HEK293 (cell line): ENCODE results near the gene DMD.

Experiments used
- CTCF ChIA-PET: fragments of 350-600 bp; formaldehyde crosslinking; extraction: SDS; loops from one replicate; lab custom pipeline; 2021; ENCODE audit warnings: antibody characterized with exemption; lab: Yijun Ruan, JAX
- POLR2A ChIA-PET: fragments of 300-600 bp; formaldehyde crosslinking; extraction: SDS; loops from one replicate; lab custom pipeline; 2020; ENCODE audit warnings: antibody characterized with exemption, inconsistent platforms; lab: Yijun Ruan, JAX
- H3K27ac ChIP-seq: fragments of 200-500 bp; sonication (Bioruptor generic); 2 replicates; pipeline ENCODE4 v1.5.1; 2014; ENCODE audit warnings: low read depth, low read length, control low read depth, inconsistent platforms; ENCODE audit errors: extremely low read depth
- H3K36me3 ChIP-seq, 2 experiments: fragments of 200-500 bp in 1 of 2; sonication (Bioruptor generic) in 1 of 2; 1 replicate in 1 of 2; 2 replicates in 1 of 2; pipeline ENCODE4 v1.5.1; 2014 to 2017; ENCODE audit warnings: inconsistent platforms in 2 of 2, low read length in 2 of 2; ENCODE audit not compliant: control insufficient read depth in 2 of 2, insufficient read depth in 1 of 2
- H3K4me1 ChIP-seq: fragments of 200-500 bp; sonication (Bioruptor generic); 2 replicates; pipeline ENCODE4 v1.5.1; 2014; ENCODE audit warnings: mild to moderate bottlenecking, low read length, inconsistent platforms; ENCODE audit not compliant: control insufficient read depth, insufficient read depth
- H3K4me3 ChIP-seq: 2 replicates; pipeline ENCODE4 v1.5.1; 2011; ENCODE audit warnings: low read depth, mild to moderate bottlenecking, control low read depth, low read length, moderate library complexity
- H3K9me3 ChIP-seq: fragments of 200-500 bp; sonication (Bioruptor generic); 2 replicates; pipeline ENCODE4 v1.5.1; 2014; ENCODE audit warnings: low read depth, low read length, inconsistent platforms; ENCODE audit not compliant: control insufficient read depth, insufficient read depth
- HOXA7 ChIP-seq: sonication (generic); formaldehyde crosslinking; IDR thresholded peaks from 2 replicates; pipeline ENCODE4 v1.8.1; 2022; ENCODE audit warnings: missing genetic modification reagents, borderline replicate concordance
- HOXD13 ChIP-seq: sonication (generic); formaldehyde crosslinking; IDR thresholded peaks from 2 replicates; pipeline ENCODE4 v1.8.0; 2022; ENCODE audit warnings: missing genetic modification reagents, borderline replicate concordance
- KLF16 ChIP-seq: fragments of 450-650 bp; formaldehyde crosslinking; IDR thresholded peaks from 2 replicates; pipeline ENCODE4 v1.5.1; 2017; ENCODE audit warnings: missing biosample characterization, missing genetic modification characterization
- KLF17 ChIP-seq: fragments of 450-650 bp; formaldehyde crosslinking; IDR thresholded peaks from 2 replicates; pipeline ENCODE4 v1.5.1; 2016; ENCODE audit warnings: missing biosample characterization, missing genetic modification characterization
- PBX3 ChIP-seq: sonication (generic); formaldehyde crosslinking; IDR thresholded peaks from 2 replicates; pipeline ENCODE4 v1.8.1; 2022; ENCODE audit warnings: mild to moderate bottlenecking, moderate library complexity, missing genetic modification reagents
- WT1 ChIP-seq: fragments of 450-650 bp; formaldehyde crosslinking; IDR thresholded peaks from 2 replicates; pipeline ENCODE4 v1.5.1; 2016; ENCODE audit warnings: missing biosample characterization, missing genetic modification characterization
- ZBTB21 ChIP-seq: fragments of 450-650 bp; formaldehyde crosslinking; IDR thresholded peaks from 2 replicates; pipeline ENCODE4 v1.5.1; 2017; ENCODE audit warnings: missing biosample characterization, missing genetic modification characterization
- ZBTB49 ChIP-seq: fragments of 450-650 bp; formaldehyde crosslinking; IDR thresholded peaks from 2 replicates; pipeline ENCODE4 v1.5.1; 2016; ENCODE audit warnings: missing biosample characterization, missing genetic modification characterization, low read depth
- ZNF426 ChIP-seq: fragments of 450-650 bp; formaldehyde crosslinking; IDR thresholded peaks from 2 replicates; pipeline ENCODE4 v1.5.1; 2017; ENCODE audit warnings: missing biosample characterization, missing genetic modification characterization, mild to moderate bottlenecking, inconsistent platforms, moderate library complexity
- ZSCAN16 ChIP-seq: fragments of 450-650 bp; formaldehyde crosslinking; IDR thresholded peaks from 2 replicates; pipeline ENCODE4 v1.5.1; 2016; ENCODE audit warnings: missing biosample characterization, missing genetic modification characterization
- TF ChIP-seq, protein P1 (sequence below): fragments of 450-650 bp; formaldehyde crosslinking; conservative IDR thresholded peaks from 2 replicates; pipeline ENCODE4 v1.5.1; 2016; ENCODE audit warnings: low read depth, missing biosample characterization, missing genetic modification characterization
- TF ChIP-seq, protein P2 (sequence below): fragments of 450-650 bp; formaldehyde crosslinking; IDR thresholded peaks from 2 replicates; pipeline ENCODE4 v1.5.1; 2017; ENCODE audit warnings: missing biosample characterization, mild to moderate bottlenecking, missing genetic modification characterization, moderate library complexity
- TF ChIP-seq, protein P3 (sequence below): fragments of 450-650 bp; formaldehyde crosslinking; IDR thresholded peaks from 2 replicates; pipeline ENCODE4 v1.5.1; 2016; ENCODE audit warnings: missing biosample characterization, missing genetic modification characterization
- TF ChIP-seq, protein P4 (sequence below): fragments of 450-650 bp; formaldehyde crosslinking; IDR thresholded peaks from 2 replicates; pipeline ENCODE4 v1.5.1; 2016; ENCODE audit warnings: missing biosample characterization, missing genetic modification characterization

DMD gene

GRCh38 chrX:33205321-33205720, 6.0 kb downstream of the DMD start:
- POLR2A ChIA-PET, result no interaction called here
- H3K9me3 ChIP-seq, result no peaks in the 10 kb centered on the region
- H3K36me3 ChIP-seq, result no peaks in the 10 kb centered on the region
- H3K4me1 ChIP-seq, result no peaks in the 10 kb centered on the region
- no peak for TF ChIP-seq KLF16
- TF ChIP-seq ZBTB21 (tag by site-specific recombination), result no peak
- no peak for TF ChIP-seq HOXA7 (CRISPR knock-in tag)
- TF ChIP-seq, protein P1, sequence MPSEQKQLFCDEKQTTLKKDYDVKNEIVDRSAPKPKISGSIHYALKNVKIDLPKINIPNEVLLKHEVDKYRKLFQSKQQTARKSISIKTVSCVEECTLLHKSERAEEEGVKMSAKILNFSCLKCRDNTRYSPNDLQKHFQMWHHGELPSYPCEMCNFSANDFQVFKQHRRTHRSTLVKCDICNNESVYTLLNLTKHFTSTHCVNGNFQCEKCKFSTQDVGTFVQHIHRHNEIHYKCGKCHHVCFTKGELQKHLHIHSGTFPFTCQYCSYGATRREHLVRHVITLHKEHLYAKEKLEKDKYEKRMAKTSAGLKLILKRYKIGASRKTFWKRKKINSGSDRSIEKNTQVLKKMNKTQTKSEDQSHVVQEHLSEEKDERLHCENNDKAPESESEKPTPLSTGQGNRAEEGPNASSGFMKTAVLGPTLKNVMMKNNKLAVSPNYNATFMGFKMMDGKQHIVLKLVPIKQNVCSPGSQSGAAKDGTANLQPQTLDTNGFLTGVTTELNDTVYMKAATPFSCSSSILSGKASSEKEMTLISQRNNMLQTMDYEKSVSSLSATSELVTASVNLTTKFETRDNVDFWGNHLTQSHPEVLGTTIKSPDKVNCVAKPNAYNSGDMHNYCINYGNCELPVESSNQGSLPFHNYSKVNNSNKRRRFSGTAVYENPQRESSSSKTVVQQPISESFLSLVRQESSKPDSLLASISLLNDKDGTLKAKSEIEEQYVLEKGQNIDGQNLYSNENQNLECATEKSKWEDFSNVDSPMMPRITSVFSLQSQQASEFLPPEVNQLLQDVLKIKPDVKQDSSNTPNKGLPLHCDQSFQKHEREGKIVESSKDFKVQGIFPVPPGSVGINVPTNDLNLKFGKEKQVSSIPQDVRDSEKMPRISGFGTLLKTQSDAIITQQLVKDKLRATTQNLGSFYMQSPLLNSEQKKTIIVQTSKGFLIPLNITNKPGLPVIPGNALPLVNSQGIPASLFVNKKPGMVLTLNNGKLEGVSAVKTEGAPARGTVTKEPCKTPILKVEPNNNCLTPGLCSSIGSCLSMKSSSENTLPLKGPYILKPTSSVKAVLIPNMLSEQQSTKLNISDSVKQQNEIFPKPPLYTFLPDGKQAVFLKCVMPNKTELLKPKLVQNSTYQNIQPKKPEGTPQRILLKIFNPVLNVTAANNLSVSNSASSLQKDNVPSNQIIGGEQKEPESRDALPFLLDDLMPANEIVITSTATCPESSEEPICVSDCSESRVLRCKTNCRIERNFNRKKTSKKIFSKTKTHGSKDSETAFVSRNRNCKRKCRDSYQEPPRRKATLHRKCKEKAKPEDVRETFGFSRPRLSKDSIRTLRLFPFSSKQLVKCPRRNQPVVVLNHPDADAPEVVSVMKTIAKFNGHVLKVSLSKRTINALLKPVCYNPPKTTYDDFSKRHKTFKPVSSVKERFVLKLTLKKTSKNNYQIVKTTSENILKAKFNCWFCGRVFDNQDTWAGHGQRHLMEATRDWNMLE (tag by site-specific recombination), result no peak
- TF ChIP-seq, protein P2, sequence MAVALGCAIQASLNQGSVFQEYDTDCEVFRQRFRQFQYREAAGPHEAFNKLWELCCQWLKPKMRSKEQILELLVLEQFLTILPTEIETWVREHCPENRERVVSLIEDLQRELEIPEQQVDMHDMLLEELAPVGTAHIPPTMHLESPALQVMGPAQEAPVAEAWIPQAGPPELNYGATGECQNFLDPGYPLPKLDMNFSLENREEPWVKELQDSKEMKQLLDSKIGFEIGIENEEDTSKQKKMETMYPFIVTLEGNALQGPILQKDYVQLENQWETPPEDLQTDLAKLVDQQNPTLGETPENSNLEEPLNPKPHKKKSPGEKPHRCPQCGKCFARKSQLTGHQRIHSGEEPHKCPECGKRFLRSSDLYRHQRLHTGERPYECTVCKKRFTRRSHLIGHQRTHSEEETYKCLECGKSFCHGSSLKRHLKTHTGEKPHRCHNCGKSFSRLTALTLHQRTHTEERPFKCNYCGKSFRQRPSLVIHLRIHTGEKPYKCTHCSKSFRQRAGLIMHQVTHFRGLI (tag by site-specific recombination), result no peak
- CTCF ChIA-PET, result interaction anchor here (0.6 kb wide), 1 partner anchor 111 kb away, joined by 3 read pairs; no protein-coding TSS in a partner anchor
- no peak overlapping the region for H3K4me3 ChIP-seq
- no peak overlapping the region for H3K27ac ChIP-seq

DNA sequence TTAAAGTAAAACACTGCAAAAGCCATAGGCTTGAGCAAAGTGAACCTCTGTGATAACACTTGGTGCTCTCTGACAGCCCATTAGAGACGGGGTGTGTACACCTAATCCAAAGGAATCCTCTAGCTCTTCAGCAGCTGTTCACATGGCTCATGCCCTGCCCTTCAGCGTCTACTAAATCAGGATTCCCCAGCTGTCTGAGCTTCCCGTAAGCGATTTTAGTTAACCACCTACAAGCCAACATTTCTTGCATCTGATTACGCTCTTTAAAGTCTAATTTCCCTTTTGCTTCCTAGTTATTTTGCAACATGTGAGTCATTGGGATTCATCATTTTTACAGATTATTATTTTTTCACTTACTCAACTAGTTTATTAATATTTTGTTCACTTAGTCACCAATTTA, 6.5 kb downstream of the DMD start:
- no peaks in the 10 kb centered on the region for H3K9me3 ChIP-seq
- TF ChIP-seq PBX3 (CRISPR knock-in tag), result no peak
- no peak for TF ChIP-seq ZBTB49 (tag by site-specific recombination)
- no peak for TF ChIP-seq WT1
- TF ChIP-seq, protein P3, sequence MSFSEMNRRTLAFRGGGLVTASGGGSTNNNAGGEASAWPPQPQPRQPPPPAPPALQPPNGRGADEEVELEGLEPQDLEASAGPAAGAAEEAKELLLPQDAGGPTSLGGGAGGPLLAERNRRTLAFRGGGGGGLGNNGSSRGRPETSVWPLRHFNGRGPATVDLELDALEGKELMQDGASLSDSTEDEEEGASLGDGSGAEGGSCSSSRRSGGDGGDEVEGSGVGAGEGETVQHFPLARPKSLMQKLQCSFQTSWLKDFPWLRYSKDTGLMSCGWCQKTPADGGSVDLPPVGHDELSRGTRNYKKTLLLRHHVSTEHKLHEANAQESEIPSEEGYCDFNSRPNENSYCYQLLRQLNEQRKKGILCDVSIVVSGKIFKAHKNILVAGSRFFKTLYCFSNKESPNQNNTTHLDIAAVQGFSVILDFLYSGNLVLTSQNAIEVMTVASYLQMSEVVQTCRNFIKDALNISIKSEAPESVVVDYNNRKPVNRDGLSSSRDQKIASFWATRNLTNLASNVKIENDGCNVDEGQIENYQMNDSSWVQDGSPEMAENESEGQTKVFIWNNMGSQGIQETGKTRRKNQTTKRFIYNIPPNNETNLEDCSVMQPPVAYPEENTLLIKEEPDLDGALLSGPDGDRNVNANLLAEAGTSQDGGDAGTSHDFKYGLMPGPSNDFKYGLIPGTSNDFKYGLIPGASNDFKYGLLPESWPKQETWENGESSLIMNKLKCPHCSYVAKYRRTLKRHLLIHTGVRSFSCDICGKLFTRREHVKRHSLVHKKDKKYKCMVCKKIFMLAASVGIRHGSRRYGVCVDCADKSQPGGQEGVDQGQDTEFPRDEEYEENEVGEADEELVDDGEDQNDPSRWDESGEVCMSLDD (tag by site-specific recombination), result no peak
- TF ChIP-seq HOXD13, result no peak
- TF ChIP-seq ZSCAN16 (tag by site-specific recombination), result no peak
- TF ChIP-seq, protein P4, sequence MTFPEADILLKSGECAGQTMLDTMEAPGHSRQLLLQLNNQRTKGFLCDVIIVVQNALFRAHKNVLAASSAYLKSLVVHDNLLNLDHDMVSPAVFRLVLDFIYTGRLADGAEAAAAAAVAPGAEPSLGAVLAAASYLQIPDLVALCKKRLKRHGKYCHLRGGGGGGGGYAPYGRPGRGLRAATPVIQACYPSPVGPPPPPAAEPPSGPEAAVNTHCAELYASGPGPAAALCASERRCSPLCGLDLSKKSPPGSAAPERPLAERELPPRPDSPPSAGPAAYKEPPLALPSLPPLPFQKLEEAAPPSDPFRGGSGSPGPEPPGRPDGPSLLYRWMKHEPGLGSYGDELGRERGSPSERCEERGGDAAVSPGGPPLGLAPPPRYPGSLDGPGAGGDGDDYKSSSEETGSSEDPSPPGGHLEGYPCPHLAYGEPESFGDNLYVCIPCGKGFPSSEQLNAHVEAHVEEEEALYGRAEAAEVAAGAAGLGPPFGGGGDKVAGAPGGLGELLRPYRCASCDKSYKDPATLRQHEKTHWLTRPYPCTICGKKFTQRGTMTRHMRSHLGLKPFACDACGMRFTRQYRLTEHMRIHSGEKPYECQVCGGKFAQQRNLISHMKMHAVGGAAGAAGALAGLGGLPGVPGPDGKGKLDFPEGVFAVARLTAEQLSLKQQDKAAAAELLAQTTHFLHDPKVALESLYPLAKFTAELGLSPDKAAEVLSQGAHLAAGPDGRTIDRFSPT (tag by site-specific recombination), result no peak
- no peak for TF ChIP-seq KLF17 (tag by site-specific recombination)
- no peak for TF ChIP-seq ZNF426 (tag by site-specific recombination)
- H3K36me3 ChIP-seq, result no peaks in the 10 kb centered on the region
- no peak overlapping the region for H3K4me3 ChIP-seq
- CTCF ChIA-PET, result no interaction called here
- no peaks in the 10 kb centered on the region for H3K4me1 ChIP-seq
- POLR2A ChIA-PET, result no interaction called here
- H3K27ac ChIP-seq, result no peak overlapping the region
